ENCODE data around the gene MCF2L2.

- TF ChIP-seq EZH2phosphoT487 (IDR thresholded peaks at IDR 0.05; ENCODE audit: insufficient read depth, low read depth) (no peak), EZH2 (IDR thresholded peaks at IDR 0.05; ENCODE audit: insufficient read depth, poor library complexity, severe bottlenecking) (no peak)
Observed at GRCh38 chr3:183215591-183216202, 212.7 kb downstream of the MCF2L2 start.
